Measurements from ENCODE around the gene FZR1.

FZR1 gene

DNA sequence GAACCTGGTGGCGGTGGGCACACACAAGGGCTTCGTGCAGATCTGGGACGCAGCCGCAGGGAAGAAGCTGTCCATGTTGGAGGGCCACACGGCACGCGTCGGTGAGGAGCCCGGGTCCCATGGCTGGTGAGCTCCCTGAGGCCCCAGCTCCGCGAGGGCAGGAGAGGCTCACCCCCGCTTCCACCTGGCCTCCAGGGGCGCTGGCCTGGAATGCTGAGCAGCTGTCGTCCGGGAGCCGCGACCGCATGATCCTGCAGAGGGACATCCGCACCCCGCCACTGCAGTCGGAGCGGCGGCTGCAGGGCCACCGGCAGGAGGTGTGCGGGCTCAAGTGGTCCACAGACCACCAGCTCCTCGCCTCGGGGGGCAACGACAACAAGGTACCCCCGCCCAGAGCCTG lies 25.6 kb downstream of the FZR1 start:
- Histone ChIP-seq H3K4me1 (ENCODE audit: control insufficient read depth in 1 of 2, insufficient read depth in 2 of 2, low read length in 2 of 2) (no peaks in the 10 kb centered on the region), H3K27me3 (ENCODE audit: control insufficient read depth in 1 of 2, insufficient read depth in 2 of 2, low read length in 2 of 2) (no peaks in the 10 kb centered on the region), H3K9me3 (ENCODE audit: control insufficient read depth in 1 of 2, low read length in 2 of 2) (no peaks in the 10 kb centered on the region), H3K36me3 (ENCODE audit: control insufficient read depth in 1 of 2, insufficient read depth in 2 of 2, low read length in 2 of 2) (peaks cover 40 to 76% of the 10 kb centered on the region in 2 donors), H3K4me3 (ENCODE audit: low read depth in 1 of 2, low read length in 2 of 2) (no peak overlapping the region), H3K27ac (ENCODE audit: low read depth, low read length) (no peak overlapping the region), H3K9ac (ENCODE audit: low read depth in 1 of 2, low read length in 2 of 2) (no peak overlapping the region)

DNA sequence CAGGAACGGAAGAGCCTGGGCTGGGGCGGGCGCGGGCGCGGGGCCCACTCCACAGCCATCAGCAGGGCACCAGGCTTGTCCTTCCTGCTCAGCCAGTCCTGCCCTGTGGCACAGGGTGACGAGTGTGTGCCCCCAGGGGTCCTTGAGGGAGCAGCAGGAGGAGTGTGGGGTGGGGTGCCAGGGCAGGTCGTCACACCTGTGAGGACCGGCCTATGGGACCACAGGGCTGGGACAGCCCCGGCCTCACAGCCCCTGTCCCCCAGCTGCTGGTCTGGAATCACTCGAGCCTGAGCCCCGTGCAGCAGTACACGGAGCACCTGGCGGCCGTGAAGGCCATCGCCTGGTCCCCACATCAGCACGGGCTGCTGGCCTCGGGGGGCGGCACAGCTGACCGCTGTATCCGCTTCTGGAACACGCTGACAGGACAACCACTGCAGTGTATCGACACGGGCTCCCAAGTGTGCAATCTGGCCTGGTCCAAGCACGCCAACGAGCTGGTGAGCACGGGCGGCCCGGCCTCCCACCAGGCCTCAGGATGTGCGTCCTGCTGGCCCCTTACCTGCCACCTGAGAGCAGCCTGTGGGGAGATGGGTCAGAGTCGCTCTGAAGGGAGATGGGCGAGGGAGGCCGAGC lies 26.2 kb downstream of the FZR1 start:
- Histone ChIP-seq H3K4me3 (ENCODE audit: low read depth in 1 of 2, low read length in 2 of 2) (no peak overlapping the region), H3K27ac (ENCODE audit: low read depth, low read length) (no peak overlapping the region), H3K9ac (ENCODE audit: low read depth in 1 of 2, low read length in 2 of 2) (no peak overlapping the region), H3K36me3 (ENCODE audit: control insufficient read depth in 1 of 2, insufficient read depth in 2 of 2, low read length in 2 of 2) (peaks cover 34 to 71% of the 10 kb centered on the region in 2 donors), H3K27me3 (ENCODE audit: control insufficient read depth in 1 of 2, insufficient read depth in 2 of 2, low read length in 2 of 2) (no peaks in the 10 kb centered on the region), H3K4me1 (ENCODE audit: control insufficient read depth in 1 of 2, insufficient read depth in 2 of 2, low read length in 2 of 2) (no peaks in the 10 kb centered on the region), H3K9me3 (ENCODE audit: control insufficient read depth in 1 of 2, low read length in 2 of 2) (no peaks in the 10 kb centered on the region)

DNA sequence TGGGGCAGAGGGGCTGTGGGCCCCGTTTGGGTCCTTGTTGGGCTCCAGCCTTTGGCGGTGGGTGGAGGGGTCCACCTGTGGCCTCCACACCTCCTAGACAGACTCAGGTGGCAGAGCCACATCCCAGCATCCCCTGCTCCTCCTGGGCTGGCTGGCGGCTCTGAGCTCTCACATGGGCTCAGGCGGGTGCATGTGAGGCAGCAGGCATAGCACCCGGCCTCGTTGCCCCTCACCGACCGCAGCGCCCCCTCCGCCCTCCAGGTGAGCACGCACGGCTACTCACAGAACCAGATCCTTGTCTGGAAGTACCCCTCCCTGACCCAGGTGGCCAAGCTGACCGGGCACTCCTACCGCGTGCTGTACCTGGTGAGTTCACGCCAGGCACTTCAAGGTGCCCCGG lies 26.9 kb downstream of the FZR1 start:
- Histone ChIP-seq H3K27me3 (ENCODE audit: control insufficient read depth in 1 of 2, insufficient read depth in 2 of 2, low read length in 2 of 2) (no peaks in the 10 kb centered on the region), H3K4me1 (ENCODE audit: control insufficient read depth in 1 of 2, insufficient read depth in 2 of 2, low read length in 2 of 2) (no peaks in the 10 kb centered on the region), H3K36me3 (ENCODE audit: control insufficient read depth in 1 of 2, insufficient read depth in 2 of 2, low read length in 2 of 2) (peaks cover 29 to 67% of the 10 kb centered on the region in 2 donors), H3K9ac (ENCODE audit: low read depth in 1 of 2, low read length in 2 of 2) (no peak overlapping the region), H3K9me3 (ENCODE audit: control insufficient read depth in 1 of 2, low read length in 2 of 2) (no peaks in the 10 kb centered on the region), H3K27ac (ENCODE audit: low read depth, low read length) (no peak overlapping the region), H3K4me3 (ENCODE audit: low read depth in 1 of 2, low read length in 2 of 2) (no peak overlapping the region)

DNA sequence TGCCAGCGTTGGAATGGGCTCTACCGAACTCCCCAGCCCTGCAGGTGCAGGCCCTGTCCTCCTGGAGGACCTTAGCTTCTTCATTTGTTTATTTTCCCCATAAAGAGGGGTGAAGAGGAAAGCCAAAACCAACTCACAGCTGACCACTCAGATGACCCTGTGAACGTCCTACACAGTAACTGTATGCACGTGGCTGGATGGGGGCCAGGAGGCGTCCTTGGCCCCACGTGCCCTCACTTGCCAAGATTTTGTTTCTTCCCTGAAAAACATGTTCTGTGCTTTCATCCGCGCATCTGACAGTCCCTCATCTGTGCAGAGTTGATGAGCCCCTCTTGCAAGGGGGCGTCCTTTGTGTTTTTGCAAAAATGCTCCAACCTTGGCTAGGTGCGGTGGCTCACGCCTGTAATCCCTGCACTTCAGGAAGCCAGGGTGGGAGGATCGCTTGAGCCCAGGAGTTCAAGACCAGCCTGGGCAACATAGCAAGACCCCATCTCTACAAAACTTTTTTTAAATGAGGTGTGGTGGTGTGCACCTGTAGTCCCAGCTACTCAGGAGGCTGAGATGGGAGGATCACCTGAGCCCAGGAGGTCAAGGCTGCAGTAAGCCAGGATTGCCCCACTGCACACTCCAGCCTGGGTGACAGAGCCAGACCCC lies 27.6 kb downstream of the FZR1 start:
- peaks cover 27 to 65% of the 10 kb centered on the region in 2 donors for H3K36me3 ChIP-seq (ENCODE audit: control insufficient read depth in 1 of 2, insufficient read depth in 2 of 2, low read length in 2 of 2)
- no peak overlapping the region for H3K27ac ChIP-seq (ENCODE audit: low read depth, low read length)

DNA sequence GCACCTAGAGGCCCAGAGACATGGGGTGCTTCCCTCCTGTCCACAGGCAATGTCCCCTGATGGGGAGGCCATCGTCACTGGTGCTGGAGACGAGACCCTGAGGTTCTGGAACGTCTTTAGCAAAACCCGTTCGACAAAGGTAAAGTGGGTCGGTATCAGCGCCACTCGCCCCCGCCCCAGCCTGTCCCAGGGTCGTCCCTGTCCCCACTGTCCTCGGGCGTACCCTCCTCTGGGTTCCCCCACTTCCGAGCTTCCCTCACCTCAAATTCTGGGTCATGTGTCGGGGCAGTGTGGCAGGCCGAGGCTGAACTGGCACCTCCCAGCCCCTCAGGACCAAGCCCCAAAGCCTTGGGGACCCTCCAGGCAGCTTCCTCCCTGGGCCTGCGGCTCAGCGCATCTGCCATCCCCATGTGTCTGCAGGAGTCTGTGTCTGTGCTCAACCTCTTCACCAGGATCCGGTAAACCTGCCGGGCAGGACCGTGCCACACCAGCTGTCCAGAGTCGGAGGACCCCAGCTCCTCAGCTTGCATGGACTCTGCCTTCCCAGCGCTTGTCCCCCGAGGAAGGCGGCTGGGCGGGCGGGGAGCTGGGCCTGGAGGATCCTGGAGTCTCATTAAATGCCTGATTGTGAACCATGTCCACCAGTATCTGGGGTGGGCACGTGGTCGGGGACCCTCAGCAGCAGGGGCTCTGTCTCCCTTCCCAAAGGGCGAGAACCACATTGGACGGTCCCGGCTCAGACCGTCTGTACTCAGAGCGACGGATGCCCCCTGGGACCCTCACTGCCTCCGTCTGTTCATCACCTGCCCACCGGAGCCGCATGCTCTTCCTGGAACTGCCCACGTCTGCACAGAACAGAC lies 28.5 kb downstream of the FZR1 start:
- Histone ChIP-seq H3K9me3 (ENCODE audit: control insufficient read depth in 1 of 2, low read length in 2 of 2) (no peaks in the 10 kb centered on the region), H3K9ac (ENCODE audit: low read depth in 1 of 2, low read length in 2 of 2) (no peak overlapping the region), H3K4me3 (ENCODE audit: low read depth in 1 of 2, low read length in 2 of 2) (no peak overlapping the region), H3K27me3 (ENCODE audit: control insufficient read depth in 1 of 2, insufficient read depth in 2 of 2, low read length in 2 of 2) (no peaks in the 10 kb centered on the region), H3K36me3 (ENCODE audit: control insufficient read depth in 1 of 2, insufficient read depth in 2 of 2, low read length in 2 of 2) (peaks cover 27 to 63% of the 10 kb centered on the region in 2 donors), H3K27ac (ENCODE audit: low read depth, low read length) (no peak overlapping the region), H3K4me1 (ENCODE audit: control insufficient read depth in 1 of 2, insufficient read depth in 2 of 2, low read length in 2 of 2) (no peaks in the 10 kb centered on the region)

More for the DNA sequence above, 27.6 kb downstream of the FZR1 start:
- no peak overlapping the region for H3K9ac ChIP-seq (ENCODE audit: low read depth in 1 of 2, low read length in 2 of 2)
- H3K27me3 ChIP-seq (ENCODE audit: control insufficient read depth in 1 of 2, insufficient read depth in 2 of 2, low read length in 2 of 2): no peaks in the 10 kb centered on the region
- no peaks in the 10 kb centered on the region for H3K9me3 ChIP-seq (ENCODE audit: control insufficient read depth in 1 of 2, low read length in 2 of 2)
- no peak overlapping the region for H3K4me3 ChIP-seq (ENCODE audit: low read depth in 1 of 2, low read length in 2 of 2)
- H3K4me1 ChIP-seq (ENCODE audit: control insufficient read depth in 1 of 2, insufficient read depth in 2 of 2, low read length in 2 of 2): no peaks in the 10 kb centered on the region

DNA sequence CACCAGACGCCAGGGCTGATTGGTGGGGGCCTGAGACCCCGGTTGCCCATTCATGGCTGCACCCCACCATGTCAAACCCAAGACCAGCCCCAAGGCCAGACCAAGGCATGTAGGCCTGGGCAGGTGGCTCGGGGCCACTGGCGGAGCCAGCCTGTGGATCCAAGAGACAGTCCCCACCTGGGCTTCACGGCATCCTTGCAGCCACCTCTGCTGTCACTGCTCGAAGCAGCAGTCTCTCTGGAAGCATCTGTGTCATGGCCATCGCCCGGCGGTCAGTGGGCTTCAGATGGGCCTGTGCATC lies 29.1 kb downstream of the FZR1 start:
- H3K9ac ChIP-seq (ENCODE audit: low read depth in 1 of 2, low read length in 2 of 2): no peak overlapping the region

DNA sequence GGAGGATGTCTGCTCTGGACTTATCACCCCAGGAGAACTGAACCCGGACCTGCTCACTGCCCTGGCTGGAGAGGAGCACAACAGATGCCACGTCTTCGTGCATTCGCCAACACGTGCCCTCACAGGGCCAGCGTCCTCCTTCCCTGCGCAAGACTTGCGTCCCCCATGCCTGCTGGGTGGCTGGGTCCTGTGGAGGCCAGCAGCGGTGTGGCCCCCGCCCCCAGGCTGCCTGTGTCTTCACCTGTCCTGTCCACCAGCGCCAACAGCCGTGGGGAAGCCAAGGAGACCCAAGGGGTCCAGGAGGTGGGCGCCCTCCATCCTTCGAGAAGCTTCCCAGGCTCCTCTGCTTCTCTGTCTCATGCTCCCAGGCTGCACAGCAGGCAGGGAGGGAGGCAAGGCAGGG lies 29.5 kb downstream of the FZR1 start:
- Histone ChIP-seq H3K4me3 (ENCODE audit: low read depth in 1 of 2, low read length in 2 of 2) (no peak overlapping the region), H3K27me3 (ENCODE audit: control insufficient read depth in 1 of 2, insufficient read depth in 2 of 2, low read length in 2 of 2) (no peaks in the 10 kb centered on the region), H3K36me3 (ENCODE audit: control insufficient read depth in 1 of 2, insufficient read depth in 2 of 2, low read length in 2 of 2) (peaks cover 27 to 59% of the 10 kb centered on the region in 2 donors), H3K4me1 (ENCODE audit: control insufficient read depth in 1 of 2, insufficient read depth in 2 of 2, low read length in 2 of 2) (no peaks in the 10 kb centered on the region), H3K9me3 (ENCODE audit: control insufficient read depth in 1 of 2, low read length in 2 of 2) (no peaks in the 10 kb centered on the region), H3K27ac (ENCODE audit: low read depth, low read length) (no peak overlapping the region), H3K9ac (ENCODE audit: low read depth in 1 of 2, low read length in 2 of 2) (no peak overlapping the region)

More for the DNA sequence above, 29.1 kb downstream of the FZR1 start:
- Histone ChIP-seq H3K9me3 (ENCODE audit: control insufficient read depth in 1 of 2, low read length in 2 of 2) (no peaks in the 10 kb centered on the region), H3K4me1 (ENCODE audit: control insufficient read depth in 1 of 2, insufficient read depth in 2 of 2, low read length in 2 of 2) (no peaks in the 10 kb centered on the region), H3K4me3 (ENCODE audit: low read depth in 1 of 2, low read length in 2 of 2) (no peak overlapping the region), H3K36me3 (ENCODE audit: control insufficient read depth in 1 of 2, insufficient read depth in 2 of 2, low read length in 2 of 2) (peaks cover 27 to 62% of the 10 kb centered on the region in 2 donors), H3K27ac (ENCODE audit: low read depth, low read length) (no peak overlapping the region), H3K27me3 (ENCODE audit: control insufficient read depth in 1 of 2, insufficient read depth in 2 of 2, low read length in 2 of 2) (no peaks in the 10 kb centered on the region)

DNA sequence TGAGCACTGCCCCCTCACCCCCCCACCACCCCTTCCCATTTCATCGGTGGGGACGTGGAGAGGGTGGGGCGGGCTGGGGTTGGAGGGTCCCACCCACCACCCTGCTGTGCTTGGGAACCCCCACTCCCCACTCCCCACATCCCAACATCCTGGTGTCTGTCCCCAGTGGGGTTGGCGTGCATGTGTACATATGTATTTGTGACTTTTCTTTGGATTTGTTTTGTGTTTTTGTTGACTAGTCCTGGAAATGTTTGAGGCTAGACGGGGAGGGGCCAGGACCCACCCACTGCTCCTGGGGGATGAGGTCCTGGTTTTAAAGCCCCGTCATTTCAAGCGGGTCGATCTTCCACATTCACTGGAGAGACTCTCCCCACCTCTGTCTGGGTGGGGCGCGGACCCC lies 29.9 kb downstream of the FZR1 start:
- Histone ChIP-seq H3K4me1 (ENCODE audit: control insufficient read depth in 1 of 2, insufficient read depth in 2 of 2, low read length in 2 of 2) (no peaks in the 10 kb centered on the region), H3K27ac (ENCODE audit: low read depth, low read length) (no peak overlapping the region), H3K9ac (ENCODE audit: low read depth in 1 of 2, low read length in 2 of 2) (no peak overlapping the region), H3K9me3 (ENCODE audit: control insufficient read depth in 1 of 2, low read length in 2 of 2) (no peaks in the 10 kb centered on the region), H3K4me3 (ENCODE audit: low read depth in 1 of 2, low read length in 2 of 2) (no peak overlapping the region), H3K36me3 (ENCODE audit: control insufficient read depth in 1 of 2, insufficient read depth in 2 of 2, low read length in 2 of 2) (peaks cover 27 to 54% of the 10 kb centered on the region in 2 donors), H3K27me3 (ENCODE audit: control insufficient read depth in 1 of 2, insufficient read depth in 2 of 2, low read length in 2 of 2) (no peaks in the 10 kb centered on the region)

DNA sequence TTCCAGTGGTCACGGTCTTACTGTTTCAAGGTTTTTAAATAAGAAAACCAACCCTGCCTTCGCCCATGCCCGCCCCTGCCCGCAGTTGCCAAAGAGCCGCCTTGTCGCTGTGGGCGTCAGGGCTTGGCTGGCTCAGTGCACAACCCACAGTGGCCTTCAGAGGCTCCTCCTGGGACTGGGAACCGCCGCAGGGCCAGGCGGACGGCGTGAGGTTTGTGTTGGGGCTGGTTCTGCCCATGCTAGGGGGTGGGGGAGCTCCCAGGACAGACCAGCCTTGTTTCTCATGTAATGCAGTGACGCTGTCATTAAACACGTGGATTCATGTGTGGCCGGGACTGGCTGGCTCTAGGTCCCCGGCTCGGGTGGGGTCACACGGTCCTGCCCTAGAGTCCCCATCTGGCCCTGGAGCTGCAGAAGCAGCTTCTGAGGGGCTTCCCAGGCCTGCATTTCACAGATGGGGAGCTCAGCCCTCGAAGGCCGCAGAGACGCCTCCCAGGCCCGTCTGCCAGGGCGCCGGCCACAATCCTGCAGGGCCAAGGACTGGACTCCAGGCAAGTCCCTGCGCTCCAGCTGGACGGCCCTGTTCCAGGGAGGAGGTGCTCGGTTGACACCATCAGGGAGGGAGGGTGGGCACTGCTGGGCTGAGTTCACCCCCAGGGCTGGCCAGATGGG lies 30.5 kb downstream of the FZR1 start:
- Histone ChIP-seq H3K27me3 (ENCODE audit: control insufficient read depth in 1 of 2, insufficient read depth in 2 of 2, low read length in 2 of 2) (no peaks in the 10 kb centered on the region), H3K27ac (ENCODE audit: low read depth, low read length) (no peak overlapping the region), H3K36me3 (ENCODE audit: control insufficient read depth in 1 of 2, insufficient read depth in 2 of 2, low read length in 2 of 2) (peaks cover 25 to 49% of the 10 kb centered on the region in 2 donors), H3K9me3 (ENCODE audit: control insufficient read depth in 1 of 2, low read length in 2 of 2) (no peaks in the 10 kb centered on the region), H3K9ac (ENCODE audit: low read depth in 1 of 2, low read length in 2 of 2) (no peak overlapping the region), H3K4me1 (ENCODE audit: control insufficient read depth in 1 of 2, insufficient read depth in 2 of 2, low read length in 2 of 2) (no peaks in the 10 kb centered on the region), H3K4me3 (ENCODE audit: low read depth in 1 of 2, low read length in 2 of 2) (no peak overlapping the region)

DNA sequence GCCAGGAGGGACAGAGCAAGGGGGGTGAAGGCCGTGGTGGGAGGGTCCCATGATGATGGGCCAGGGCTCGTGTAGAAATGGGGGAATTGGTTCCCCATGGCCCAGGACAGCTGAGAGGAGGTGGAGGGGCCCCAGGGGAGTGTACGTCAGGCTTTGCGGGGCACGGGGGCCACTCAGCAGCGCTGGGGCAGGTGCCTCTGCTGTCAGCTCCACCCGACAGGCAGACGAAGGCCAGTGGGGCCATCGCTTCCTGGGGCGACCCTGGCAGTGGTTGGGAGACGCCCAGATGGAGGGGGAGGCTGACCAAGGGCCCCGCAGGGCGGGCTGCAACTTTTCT lies 31.0 kb downstream of the FZR1 start:
- no peaks in the 10 kb centered on the region for H3K4me1 ChIP-seq (ENCODE audit: control insufficient read depth in 1 of 2, insufficient read depth in 2 of 2, low read length in 2 of 2)
- no peak overlapping the region for H3K9ac ChIP-seq (ENCODE audit: low read depth in 1 of 2, low read length in 2 of 2)
- H3K36me3 ChIP-seq (ENCODE audit: control insufficient read depth in 1 of 2, insufficient read depth in 2 of 2, low read length in 2 of 2): peaks cover 20 to 44% of the 10 kb centered on the region in 2 donors
- no peak overlapping the region for H3K27ac ChIP-seq (ENCODE audit: low read depth, low read length)
- no peaks in the 10 kb centered on the region for H3K9me3 ChIP-seq (ENCODE audit: control insufficient read depth in 1 of 2, low read length in 2 of 2)
- H3K4me3 ChIP-seq (ENCODE audit: low read depth in 1 of 2, low read length in 2 of 2): no peak overlapping the region
- H3K27me3 ChIP-seq (ENCODE audit: control insufficient read depth in 1 of 2, insufficient read depth in 2 of 2, low read length in 2 of 2): no peaks in the 10 kb centered on the region
